GM12878 (cell line): ENCODE data around the gene PIGU.
A peak's percentile ranks its signal among the peaks of the same experiment; 100 is the strongest.

ENCODE experiments used
- E4F1 ChIP-seq: fragments of 450-650 bp; IDR thresholded peaks from 2 replicates; pipeline ENCODE4 v1.6.1; 2018; ENCODE audit warnings: borderline replicate concordance, mild to moderate bottlenecking; ENCODE audit not compliant: partially characterized antibody
- EP300 ChIP-seq, 2 experiments: fragments of 150-350 bp in 1 of 2; IDR thresholded peaks; 2 replicates each; pipeline ENCODE4 v1.6.1; 2011 to 2012; ENCODE audit warnings: low read depth in 2 of 2, low read length in 2 of 2, borderline replicate concordance in 1 of 2, improper control_type of control experiment in 1 of 2, inconsistent platforms in 1 of 2; ENCODE audit not compliant: control insufficient read depth in 1 of 2
- EZH2 ChIP-seq: IDR thresholded peaks from 2 replicates; pipeline ENCODE4 v1.6.1; 2012; ENCODE audit warnings: low read depth, mild to moderate bottlenecking, control low read depth, inconsistent platforms, low read length, borderline replicate concordance; ENCODE audit not compliant: control insufficient read depth
- POLR2A ChIP-seq: IDR thresholded peaks from 2 replicates; pipeline ENCODE4 v1.6.1; 2011; ENCODE audit warnings: low read depth, mild to moderate bottlenecking, low read length
- RAD21 ChIP-seq: IDR thresholded peaks from 2 replicates; pipeline ENCODE4 v1.6.1; 2011; ENCODE audit warnings: mild to moderate bottlenecking, low read depth, low read length, moderate library complexity; ENCODE audit not compliant: insufficient read depth
- SRF ChIP-seq, 2 experiments: IDR thresholded peaks; 2 replicates each; pipeline ENCODE4 v1.6.1; 2011; ENCODE audit warnings: low read depth in 2 of 2, low read length in 2 of 2, mild to moderate bottlenecking in 1 of 2, moderate library complexity in 1 of 2
- TF ChIP-seq, protein P1 (sequence below), 3 experiments: IDR thresholded peaks in 2 of 3; conservative IDR thresholded peaks in 1 of 3; 2 replicates each; pipeline ENCODE4 v1.5.1; 2011; ENCODE audit warnings: low read depth in 3 of 3, low read length in 3 of 3, mild to moderate bottlenecking in 3 of 3, control low read depth in 2 of 3, moderate library complexity in 2 of 3, inconsistent platforms in 1 of 3, mixed read lengths in 1 of 3; ENCODE audit not compliant: control insufficient read depth in 2 of 3, insufficient read depth in 1 of 3; ENCODE audit errors: extremely low read depth in 1 of 3
- TF ChIP-seq, protein P2 (sequence below): IDR thresholded peaks from 2 replicates; pipeline ENCODE4 v1.6.1; 2011; ENCODE audit warnings: low read depth, mild to moderate bottlenecking, low read length, moderate library complexity, borderline replicate concordance; ENCODE audit errors: extremely low read depth
- TF ChIP-seq, protein P3 (sequence below): fragments of 450-650 bp; IDR thresholded peaks from 2 replicates; pipeline ENCODE4 v1.6.1; 2017; ENCODE audit warnings: mild to moderate bottlenecking, low read depth, inconsistent platforms; ENCODE audit not compliant: poor library complexity, severe bottlenecking

DNA sequence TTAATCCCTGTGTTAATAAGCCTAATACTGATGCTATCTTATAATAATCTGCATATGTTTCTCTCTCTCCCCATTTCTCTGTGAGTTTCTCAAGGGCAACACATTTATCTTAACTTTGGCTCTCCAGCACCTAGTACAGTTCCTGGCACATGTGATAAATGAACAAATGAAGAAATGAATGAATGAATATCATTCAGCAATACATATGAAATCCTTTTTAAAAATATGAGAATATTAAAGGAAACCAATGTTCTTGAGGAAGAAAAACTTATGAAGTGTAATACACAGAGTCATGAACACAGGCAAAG is 55.9 kb downstream of the PIGU start:
- TF ChIP-seq, protein P1, sequence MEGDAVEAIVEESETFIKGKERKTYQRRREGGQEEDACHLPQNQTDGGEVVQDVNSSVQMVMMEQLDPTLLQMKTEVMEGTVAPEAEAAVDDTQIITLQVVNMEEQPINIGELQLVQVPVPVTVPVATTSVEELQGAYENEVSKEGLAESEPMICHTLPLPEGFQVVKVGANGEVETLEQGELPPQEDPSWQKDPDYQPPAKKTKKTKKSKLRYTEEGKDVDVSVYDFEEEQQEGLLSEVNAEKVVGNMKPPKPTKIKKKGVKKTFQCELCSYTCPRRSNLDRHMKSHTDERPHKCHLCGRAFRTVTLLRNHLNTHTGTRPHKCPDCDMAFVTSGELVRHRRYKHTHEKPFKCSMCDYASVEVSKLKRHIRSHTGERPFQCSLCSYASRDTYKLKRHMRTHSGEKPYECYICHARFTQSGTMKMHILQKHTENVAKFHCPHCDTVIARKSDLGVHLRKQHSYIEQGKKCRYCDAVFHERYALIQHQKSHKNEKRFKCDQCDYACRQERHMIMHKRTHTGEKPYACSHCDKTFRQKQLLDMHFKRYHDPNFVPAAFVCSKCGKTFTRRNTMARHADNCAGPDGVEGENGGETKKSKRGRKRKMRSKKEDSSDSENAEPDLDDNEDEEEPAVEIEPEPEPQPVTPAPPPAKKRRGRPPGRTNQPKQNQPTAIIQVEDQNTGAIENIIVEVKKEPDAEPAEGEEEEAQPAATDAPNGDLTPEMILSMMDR (IDR thresholded peaks at IDR 0.05 in 2 of 3, conservative IDR thresholded peaks at IDR 0.05 in 1 of 3; ENCODE audit: control insufficient read depth in 2 of 3, extremely low read depth in 1 of 3, insufficient read depth in 1 of 3, low read depth in 3 of 3, low read length in 3 of 3), result no peak
- TF ChIP-seq EP300 (IDR thresholded peaks at IDR 0.05; ENCODE audit: borderline replicate concordance in 1 of 2, control insufficient read depth in 1 of 2, low read depth in 2 of 2, low read length in 2 of 2) (no peak), E4F1 (no peak), RAD21 (no peak), SRF (IDR thresholded peaks at IDR 0.05; ENCODE audit: low read depth in 2 of 2, low read length in 2 of 2) (no peak), POLR2A (no peak), EZH2 (no peak)
- TF ChIP-seq, protein P2, sequence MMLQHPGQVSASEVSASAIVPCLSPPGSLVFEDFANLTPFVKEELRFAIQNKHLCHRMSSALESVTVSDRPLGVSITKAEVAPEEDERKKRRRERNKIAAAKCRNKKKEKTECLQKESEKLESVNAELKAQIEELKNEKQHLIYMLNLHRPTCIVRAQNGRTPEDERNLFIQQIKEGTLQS, result no peak
- TF ChIP-seq, protein P3, sequence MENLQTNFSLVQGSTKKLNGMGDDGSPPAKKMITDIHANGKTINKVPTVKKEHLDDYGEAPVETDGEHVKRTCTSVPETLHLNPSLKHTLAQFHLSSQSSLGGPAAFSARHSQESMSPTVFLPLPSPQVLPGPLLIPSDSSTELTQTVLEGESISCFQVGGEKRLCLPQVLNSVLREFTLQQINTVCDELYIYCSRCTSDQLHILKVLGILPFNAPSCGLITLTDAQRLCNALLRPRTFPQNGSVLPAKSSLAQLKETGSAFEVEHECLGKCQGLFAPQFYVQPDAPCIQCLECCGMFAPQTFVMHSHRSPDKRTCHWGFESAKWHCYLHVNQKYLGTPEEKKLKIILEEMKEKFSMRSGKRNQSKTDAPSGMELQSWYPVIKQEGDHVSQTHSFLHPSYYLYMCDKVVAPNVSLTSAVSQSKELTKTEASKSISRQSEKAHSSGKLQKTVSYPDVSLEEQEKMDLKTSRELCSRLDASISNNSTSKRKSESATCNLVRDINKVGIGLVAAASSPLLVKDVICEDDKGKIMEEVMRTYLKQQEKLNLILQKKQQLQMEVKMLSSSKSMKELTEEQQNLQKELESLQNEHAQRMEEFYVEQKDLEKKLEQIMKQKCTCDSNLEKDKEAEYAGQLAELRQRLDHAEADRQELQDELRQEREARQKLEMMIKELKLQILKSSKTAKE, result peak; percentile 0
